Keratinocyte (primary cell): ENCODE measurements around the gene ERBIN. TPM values are rescaled to one million over a fixed set of nuclear protein-coding genes. Genes with fewer than 3 reads are reported as not detected.

Experiments used
- DNase-seq: peaks from one replicate; pipeline ENCODE4 v3.0.0-alpha.2; 2011; ENCODE audit warnings: low read depth, missing footprints, low spot score
- FAIRE-seq: peaks from 2 replicates; lab custom pipeline; 2011; peaks lifted over from hg19 to GRCh38; lab: Jason Lieb, UNC
- H2AFZ ChIP-seq: 2 replicates; pipeline ENCODE4 v1.6.0; 2012; ENCODE audit warnings: low read length, control low read depth, inconsistent platforms; ENCODE audit not compliant: control insufficient read depth
- H3K27ac ChIP-seq: 2 replicates; pipeline ENCODE4 v1.5.1; 2011; ENCODE audit warnings: low read length; ENCODE audit not compliant: control insufficient read depth, insufficient read depth
- H3K27me3 ChIP-seq: 3 replicates; pipeline ENCODE4 v1.6.0; 2011; ENCODE audit warnings: low read length; ENCODE audit not compliant: control insufficient read depth, insufficient read depth; ENCODE audit errors: extremely low read depth
- H3K36me3 ChIP-seq, 2 experiments: 2 replicates in 1 of 2; 3 replicates in 1 of 2; pipeline ENCODE4 v1.5.1; 2011; ENCODE audit warnings: low read length in 2 of 2, mild to moderate bottlenecking in 1 of 2; ENCODE audit not compliant: control insufficient read depth in 2 of 2, insufficient read depth in 2 of 2; ENCODE audit errors: extremely low read depth in 1 of 2
- H3K4me1 ChIP-seq: 3 replicates; pipeline ENCODE4 v1.5.1; 2011; ENCODE audit warnings: low read length; ENCODE audit not compliant: control insufficient read depth, insufficient read depth; ENCODE audit errors: extremely low read depth
- H3K4me2 ChIP-seq: 3 replicates; pipeline ENCODE4 v1.6.0; 2011; ENCODE audit warnings: low read depth, low read length; ENCODE audit not compliant: control insufficient read depth, insufficient read depth; ENCODE audit errors: extremely low read depth
- H3K4me3 ChIP-seq, 3 experiments: fragments of 200-600 bp in 1 of 3; sonication (generic) in 1 of 3; 2 replicates in 2 of 3; 3 replicates in 1 of 3; pipeline ENCODE4 v1.5.1; 2011 to 2016; ENCODE audit warnings: low read length in 3 of 3, mild to moderate bottlenecking in 3 of 3, control low read depth in 2 of 3, inconsistent platforms in 1 of 3, low read depth in 1 of 3, mixed read lengths in 1 of 3, mixed run types in 1 of 3, moderate library complexity in 1 of 3; ENCODE audit not compliant: control insufficient read depth in 2 of 3, insufficient read depth in 2 of 3; ENCODE audit errors: extremely low read depth in 1 of 3
- H3K79me2 ChIP-seq: 2 replicates; pipeline ENCODE4 v1.6.0; 2012; ENCODE audit warnings: low read length; ENCODE audit not compliant: control insufficient read depth, insufficient read depth
- H3K9ac ChIP-seq: 3 replicates; pipeline ENCODE4 v1.6.0; 2011; ENCODE audit warnings: low read length; ENCODE audit not compliant: control insufficient read depth, insufficient read depth; ENCODE audit errors: extremely low read depth
- H3K9me1 ChIP-seq: 3 replicates; pipeline ENCODE4 v1.6.0; 2011; ENCODE audit warnings: low read length; ENCODE audit not compliant: control insufficient read depth, insufficient read depth; ENCODE audit errors: extremely low read depth
- H3K9me3 ChIP-seq: 2 replicates; pipeline ENCODE4 v1.5.1; 2012; ENCODE audit warnings: low read depth, low read length; ENCODE audit not compliant: control insufficient read depth
- H4K20me1 ChIP-seq: 3 replicates; pipeline ENCODE4 v1.6.0; 2011; ENCODE audit warnings: low read length; ENCODE audit not compliant: control insufficient read depth, insufficient read depth; ENCODE audit errors: extremely low read depth
- EZH2 ChIP-seq: IDR thresholded peaks from one replicate; pipeline ENCODE4 v1.6.1; 2012; ENCODE audit warnings: inconsistent platforms, mild to moderate bottlenecking, low read length, moderate library complexity
- dilution Hi-C: fragments of 300-500 bp; cut with MboI; formaldehyde crosslinking; loops from one replicate; pipeline ENCODE4 v1.7.0; 2020; ENCODE audit warnings: low sequenced_read_pairs; ENCODE audit not compliant: extremely low pct_ligation_motif_present
- polyA plus RNA-seq, 5 experiments: library from polyadenylated mRNA; depleted of rRNA in 3 of 5; stranded (reverse) in 3 of 5; stranded (forward) in 1 of 5; unstranded in 1 of 5; fragments of >200 nt; gene quantifications; 1 replicate in 1 of 5; 2 replicates in 3 of 5; 3 replicates in 1 of 5; pipeline versions ENCODE4 v1.2.1 to v1.2.3, GENCODE V29; 2011 to 2012; ENCODE audit warnings: missing spikeins in 2 of 5, low read depth in 1 of 5, low replicate concordance in 1 of 5
- TF ChIP-seq, protein P1 (sequence below), 3 experiments: IDR thresholded peaks in 1 of 3; conservative IDR thresholded peaks in 1 of 3; optimal IDR thresholded peaks in 1 of 3; 2 replicates in 2 of 3; 3 replicates in 1 of 3; pipeline versions ENCODE3 to v1.5.1; 2011; ENCODE audit warnings: low read length in 3 of 3, mild to moderate bottlenecking in 3 of 3, moderate library complexity in 2 of 3, control low read depth in 1 of 3, inconsistent platforms in 1 of 3; ENCODE audit not compliant: insufficient read depth in 2 of 3; ENCODE audit errors: extremely low read depth in 1 of 3

Gene ERBIN
- polyA plus RNA-seq, 1 donor (not counting 4 experiments of a cell fraction or from before 2014, with no cell fraction given) = 30.6 TPM

DNA sequence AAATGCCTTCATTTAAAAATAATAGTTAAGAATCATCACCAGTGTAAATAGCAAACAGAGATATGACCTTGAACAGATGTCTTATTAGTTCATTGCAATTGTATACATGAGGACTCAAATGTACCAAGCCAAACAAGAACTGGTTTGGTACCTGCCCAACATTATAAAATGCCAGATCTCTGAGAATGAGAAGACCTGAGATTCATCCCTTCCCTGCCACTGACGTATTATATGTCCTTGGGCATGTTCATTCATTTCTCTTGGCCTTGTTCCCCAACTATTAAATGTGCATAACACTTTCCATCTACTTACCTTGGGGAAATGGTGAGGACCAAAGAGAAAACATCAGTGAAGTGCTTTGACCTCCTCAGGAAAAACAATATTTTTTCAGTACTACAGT, 33.6 kb upstream of the ERBIN start:
- TF ChIP-seq, protein P1, sequence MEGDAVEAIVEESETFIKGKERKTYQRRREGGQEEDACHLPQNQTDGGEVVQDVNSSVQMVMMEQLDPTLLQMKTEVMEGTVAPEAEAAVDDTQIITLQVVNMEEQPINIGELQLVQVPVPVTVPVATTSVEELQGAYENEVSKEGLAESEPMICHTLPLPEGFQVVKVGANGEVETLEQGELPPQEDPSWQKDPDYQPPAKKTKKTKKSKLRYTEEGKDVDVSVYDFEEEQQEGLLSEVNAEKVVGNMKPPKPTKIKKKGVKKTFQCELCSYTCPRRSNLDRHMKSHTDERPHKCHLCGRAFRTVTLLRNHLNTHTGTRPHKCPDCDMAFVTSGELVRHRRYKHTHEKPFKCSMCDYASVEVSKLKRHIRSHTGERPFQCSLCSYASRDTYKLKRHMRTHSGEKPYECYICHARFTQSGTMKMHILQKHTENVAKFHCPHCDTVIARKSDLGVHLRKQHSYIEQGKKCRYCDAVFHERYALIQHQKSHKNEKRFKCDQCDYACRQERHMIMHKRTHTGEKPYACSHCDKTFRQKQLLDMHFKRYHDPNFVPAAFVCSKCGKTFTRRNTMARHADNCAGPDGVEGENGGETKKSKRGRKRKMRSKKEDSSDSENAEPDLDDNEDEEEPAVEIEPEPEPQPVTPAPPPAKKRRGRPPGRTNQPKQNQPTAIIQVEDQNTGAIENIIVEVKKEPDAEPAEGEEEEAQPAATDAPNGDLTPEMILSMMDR (optimal IDR thresholded peaks at IDR 0.05 in 1 of 3, IDR thresholded peaks at IDR 0.05 in 1 of 3, conservative IDR thresholded peaks at IDR 0.05 in 1 of 3; ENCODE audit: extremely low read depth in 1 of 3, insufficient read depth in 2 of 3, low read length in 3 of 3) = no peak
- TF ChIP-seq EZH2 = no peak
- no peak overlapping the region for H3K9ac ChIP-seq
- no peak overlapping the region for H3K27ac ChIP-seq
- H3K4me1 ChIP-seq = peaks cover 4% of the 10 kb centered on the region
- dilution Hi-C loops = no loop called here
- no peak overlapping the region for H2AFZ ChIP-seq
- no peaks in the 10 kb centered on the region for H3K79me2 ChIP-seq
- no peaks in the 10 kb centered on the region for H3K36me3 ChIP-seq
- H3K4me2 ChIP-seq = no peak overlapping the region
- no peaks in the 10 kb centered on the region for H3K9me3 ChIP-seq
- no peaks in the 10 kb centered on the region for H3K27me3 ChIP-seq
- peak; percentile 43 for FAIRE-seq
- no peak for DNase-seq
- H4K20me1 ChIP-seq = no peaks in the 10 kb centered on the region
- no peaks in the 10 kb centered on the region for H3K9me1 ChIP-seq
- no peak overlapping the region for H3K4me3 ChIP-seq

DNA sequence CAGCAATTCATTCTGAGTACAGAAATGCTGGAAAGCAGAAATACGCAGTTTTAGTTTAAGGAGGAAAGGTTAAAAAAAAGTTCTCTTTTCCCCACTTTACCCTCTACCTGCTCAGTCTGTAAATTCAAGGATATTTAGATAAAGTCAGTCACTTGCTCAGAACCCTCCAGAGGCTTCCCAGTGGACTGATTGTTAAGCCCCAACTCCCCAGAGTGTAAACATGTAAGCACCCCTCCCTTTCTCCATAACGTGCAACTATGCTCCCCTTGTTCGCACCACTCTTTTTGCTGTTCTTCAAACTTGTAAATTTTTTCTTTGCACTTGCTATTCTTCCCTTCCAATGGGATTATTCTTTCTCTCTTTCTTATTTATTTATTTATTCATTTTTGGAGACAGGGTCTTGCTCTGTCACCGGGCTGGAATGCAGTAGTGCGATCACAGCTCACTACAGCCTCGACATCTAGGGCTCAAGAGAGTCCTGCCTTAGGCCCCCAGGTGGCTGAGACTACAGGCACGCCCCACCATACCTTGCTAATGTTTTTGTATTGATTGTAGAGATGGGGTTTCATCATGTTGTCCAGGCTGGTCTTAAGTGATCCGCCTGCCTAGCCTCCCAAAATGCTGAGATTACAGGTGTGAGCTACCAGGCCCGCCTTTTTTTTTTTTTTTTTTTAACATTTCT, 32.5 kb upstream of the ERBIN start:
- no peaks in the 10 kb centered on the region for H3K9me1 ChIP-seq
- dilution Hi-C loops = no loop called here
- H3K4me2 ChIP-seq = no peak overlapping the region
- no peak overlapping the region for H3K27ac ChIP-seq
- peaks cover 4% of the 10 kb centered on the region for H3K4me1 ChIP-seq
- no peak overlapping the region for H3K4me3 ChIP-seq
- H3K79me2 ChIP-seq = no peaks in the 10 kb centered on the region
- no peak for FAIRE-seq
- no peaks in the 10 kb centered on the region for H3K27me3 ChIP-seq
- no peak overlapping the region for H3K9ac ChIP-seq
- H3K9me3 ChIP-seq = no peaks in the 10 kb centered on the region
- DNase-seq = no peak
- no peak overlapping the region for H2AFZ ChIP-seq
- TF ChIP-seq, protein P1 (optimal IDR thresholded peaks at IDR 0.05 in 1 of 3, IDR thresholded peaks at IDR 0.05 in 1 of 3, conservative IDR thresholded peaks at IDR 0.05 in 1 of 3; ENCODE audit: extremely low read depth in 1 of 3, insufficient read depth in 2 of 3, low read length in 3 of 3) = no peak
- no peak for TF ChIP-seq EZH2
- no peaks in the 10 kb centered on the region for H3K36me3 ChIP-seq
- no peaks in the 10 kb centered on the region for H4K20me1 ChIP-seq
